HG03139 (cell line): ENCODE results near the gene MYO3A.
"Not testable (repeated sequence)": the region's sequence is repeated elsewhere in the genome, so short reads cannot be mapped to it uniquely, and the experiment has no call there.

Source experiments
- ATAC-seq: cut with Tn5 transposase; IDR thresholded peaks from one replicate; pipeline ENCODE4 v1.9.1; 2021; ENCODE audit not compliant: unreplicated experiment

Gene MYO3A

DNA sequence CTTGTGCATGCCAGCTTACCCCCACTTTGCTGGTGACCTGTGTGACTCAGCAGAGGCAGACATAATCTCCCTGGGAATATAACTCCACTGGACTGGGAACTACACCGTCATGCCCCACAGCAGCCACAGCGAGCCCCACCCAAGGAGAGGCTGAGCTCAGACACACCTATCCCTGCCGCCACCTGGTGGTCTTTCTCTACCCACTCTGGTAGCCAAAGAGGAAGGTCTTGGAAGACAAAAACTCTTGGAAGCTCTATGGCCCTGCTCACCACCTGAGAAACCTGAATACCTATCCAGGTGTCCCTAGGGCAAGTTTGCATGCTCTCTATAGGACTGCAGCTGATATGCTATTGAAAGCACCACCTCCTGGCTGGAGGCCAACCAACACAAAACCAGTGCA lies 48.1 kb downstream of the MYO3A start:
- ATAC-seq, result no peak

DNA sequence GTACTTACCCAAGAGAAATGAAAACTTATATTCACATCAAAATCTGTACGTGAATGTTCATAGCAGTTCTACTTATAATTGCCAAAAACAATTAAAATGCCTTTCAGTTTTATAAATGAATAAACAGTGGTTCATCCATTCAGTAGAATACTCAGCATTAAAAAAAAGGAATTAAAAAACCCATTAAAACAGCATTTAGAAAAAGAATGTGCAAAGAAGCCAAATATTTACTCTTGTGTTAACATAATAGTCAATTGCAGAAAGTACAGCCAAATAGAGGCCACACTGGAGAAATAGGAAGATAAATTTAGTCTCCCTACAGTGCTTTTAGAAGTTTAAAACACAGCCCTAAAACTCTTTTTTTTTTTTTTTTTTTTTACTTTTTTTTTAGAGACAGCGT lies 54.6 kb downstream of the MYO3A start:
- no peak for ATAC-seq

DNA sequence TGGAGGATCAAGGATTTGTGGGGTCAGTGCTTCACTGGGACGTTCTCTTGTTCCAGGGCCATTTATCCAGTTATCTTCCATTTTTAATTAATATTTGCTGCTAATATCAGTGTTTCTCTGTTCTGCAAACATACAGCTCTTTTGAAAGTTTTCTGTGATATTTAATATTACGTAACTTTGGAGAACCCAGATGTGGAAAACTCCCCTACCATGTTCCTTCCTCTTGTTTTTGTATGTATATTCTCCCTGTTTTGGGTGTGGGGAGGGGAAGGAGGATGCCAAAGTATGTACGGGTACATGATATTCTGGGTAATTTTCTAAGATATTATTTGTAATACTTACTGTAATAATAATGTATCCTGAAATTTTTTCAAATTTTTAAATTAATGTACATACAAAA lies 55.9 kb downstream of the MYO3A start:
- ATAC-seq, result no peak

DNA sequence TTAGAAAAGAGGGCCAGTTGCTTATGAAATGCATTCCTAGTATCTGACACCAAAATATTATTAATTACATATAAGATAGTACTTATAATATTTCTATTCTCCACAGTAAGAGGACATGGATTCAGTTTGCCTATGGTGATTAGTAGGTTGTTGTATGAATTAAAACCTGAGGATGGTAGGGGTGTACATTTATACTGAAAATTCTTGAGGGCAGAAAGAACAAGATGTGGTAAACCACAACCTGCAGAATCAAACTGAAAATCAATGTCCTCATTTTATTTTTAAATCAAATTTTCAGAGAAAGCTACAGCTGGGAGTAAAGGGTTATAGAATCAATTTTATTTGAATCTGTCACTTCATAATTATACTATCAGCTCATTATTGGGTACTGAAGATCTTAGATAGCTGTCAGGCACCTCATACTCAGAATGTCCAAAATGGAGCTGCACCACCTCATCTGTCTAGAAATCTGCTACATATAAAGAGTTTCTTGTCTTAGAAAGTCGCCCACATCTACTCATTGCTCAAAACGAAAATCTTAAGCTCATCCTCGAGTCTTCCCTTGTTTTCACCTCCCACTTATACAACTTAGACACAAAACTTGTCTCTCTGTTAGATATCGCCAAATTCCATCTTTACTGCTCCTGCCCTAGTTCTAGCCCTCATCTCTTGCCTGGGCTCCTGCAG lies 65.4 kb downstream of the MYO3A start:
- ATAC-seq, result no peak

DNA sequence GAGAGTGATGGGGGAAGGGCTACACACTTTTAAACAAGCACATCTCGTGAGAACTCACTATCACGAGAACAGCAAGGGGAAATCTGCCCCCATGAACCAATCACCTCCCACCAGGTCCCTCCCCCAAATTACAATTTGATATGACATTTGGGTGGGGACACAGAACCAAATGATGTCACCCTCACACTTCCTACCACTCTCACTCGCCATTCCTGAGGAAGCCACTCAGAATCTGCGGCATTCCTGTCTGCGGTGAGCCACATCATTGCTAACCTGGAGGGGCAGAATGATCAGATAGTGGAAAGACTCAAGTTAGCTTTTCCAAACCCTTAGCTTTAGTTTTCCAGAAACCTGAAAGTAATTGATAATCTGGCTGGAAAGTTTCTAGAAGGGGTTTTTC lies 66.9 kb downstream of the MYO3A start:
- no peak for ATAC-seq

DNA sequence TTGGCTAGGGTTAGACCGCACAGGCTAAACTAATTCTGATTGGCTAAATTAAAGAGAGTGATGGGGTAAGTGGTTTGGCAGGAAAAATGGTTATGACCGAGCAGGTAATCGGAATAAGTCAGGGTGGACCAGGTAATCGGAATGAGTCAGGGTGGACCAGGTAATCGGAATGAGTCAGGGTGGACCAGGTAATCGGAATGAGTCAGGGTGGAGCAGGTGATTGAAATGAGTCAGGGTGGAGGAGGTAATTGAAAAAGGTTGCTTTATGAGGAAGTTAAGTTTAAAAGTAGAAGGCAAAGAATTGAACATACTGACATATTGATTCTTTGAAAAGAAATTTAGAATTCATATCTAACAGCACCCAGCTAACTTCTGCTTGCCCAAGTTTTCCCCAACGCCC lies 68.4 kb downstream of the MYO3A start:
- not testable (repeated sequence) for ATAC-seq

DNA sequence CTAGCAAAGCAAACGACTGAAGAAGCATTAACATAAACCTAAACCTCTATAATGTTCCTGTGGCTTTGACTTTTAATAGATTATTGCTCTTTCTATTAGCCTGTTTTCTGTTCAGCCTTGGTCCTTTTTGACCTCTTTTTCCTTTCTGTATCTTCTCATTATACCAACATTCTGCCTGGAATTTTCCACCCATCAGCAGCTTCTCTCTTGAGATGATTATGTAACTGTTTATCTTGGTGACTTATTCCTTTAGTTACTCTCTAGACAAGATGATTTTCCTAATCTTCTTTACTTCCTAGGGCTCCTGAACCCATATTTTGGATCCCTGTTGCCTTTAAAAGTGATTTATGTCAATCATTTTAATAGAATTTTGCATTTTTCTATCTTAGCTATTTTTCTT lies 81.1 kb downstream of the MYO3A start:
- ATAC-seq, result no peak

DNA sequence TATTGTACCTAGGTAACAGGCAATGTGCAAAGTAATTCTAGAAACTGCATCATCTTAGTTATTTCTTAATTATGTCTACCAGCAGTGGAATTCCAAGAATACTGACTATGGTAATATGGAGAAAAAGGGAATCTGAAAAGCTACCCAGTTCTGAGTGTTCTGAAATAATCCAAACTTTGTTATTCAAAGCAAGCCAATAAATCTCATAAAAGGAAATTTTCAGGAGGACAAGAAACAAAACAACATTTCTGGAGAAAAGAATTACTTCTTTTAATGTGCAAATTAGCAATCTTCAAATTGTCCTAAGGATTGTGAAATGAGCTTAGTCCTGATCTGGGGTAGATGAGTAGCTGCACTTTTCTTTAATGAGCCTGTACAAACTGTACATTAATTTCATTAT lies 88.8 kb downstream of the MYO3A start:
- ATAC-seq, result no peak

DNA sequence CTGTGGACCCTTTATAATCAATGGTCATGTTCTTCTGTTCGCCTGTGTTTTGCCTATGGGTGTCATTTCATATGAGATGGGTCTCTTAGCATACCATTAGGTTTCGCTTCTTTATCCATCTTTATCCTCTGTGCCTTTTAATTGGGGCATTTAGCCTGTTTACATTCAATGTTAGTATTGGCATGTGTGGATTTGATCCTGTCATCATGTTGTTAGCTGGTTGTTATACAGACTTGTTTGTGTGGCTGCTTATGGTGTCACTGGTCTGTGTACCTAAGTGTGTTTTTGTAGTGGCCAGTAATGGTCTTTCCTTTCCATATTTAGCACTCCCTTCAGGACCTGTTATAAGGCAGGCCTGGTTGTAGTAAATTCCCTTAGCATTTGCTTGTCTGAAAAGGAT lies 90.3 kb downstream of the MYO3A start:
- no peak for ATAC-seq

DNA sequence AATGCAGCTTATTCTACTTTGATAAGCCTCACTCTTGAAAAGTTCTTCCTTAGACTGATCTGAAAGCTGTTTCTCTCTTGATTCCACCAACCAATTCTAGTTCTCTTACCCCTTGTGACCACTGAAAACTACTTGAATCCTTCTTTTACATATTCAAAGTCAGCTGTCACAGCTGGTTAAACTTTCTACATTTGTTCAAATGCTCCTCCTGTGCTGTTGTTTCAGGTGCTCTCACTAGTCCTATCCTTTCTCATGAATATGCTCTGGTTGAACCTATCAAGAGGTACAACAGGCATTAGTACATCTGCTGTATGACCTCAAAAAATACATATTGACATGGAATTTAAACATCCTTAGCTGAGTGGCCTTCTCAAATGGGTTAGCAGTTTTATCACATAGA lies 91.5 kb downstream of the MYO3A start:
- no peak for ATAC-seq

DNA sequence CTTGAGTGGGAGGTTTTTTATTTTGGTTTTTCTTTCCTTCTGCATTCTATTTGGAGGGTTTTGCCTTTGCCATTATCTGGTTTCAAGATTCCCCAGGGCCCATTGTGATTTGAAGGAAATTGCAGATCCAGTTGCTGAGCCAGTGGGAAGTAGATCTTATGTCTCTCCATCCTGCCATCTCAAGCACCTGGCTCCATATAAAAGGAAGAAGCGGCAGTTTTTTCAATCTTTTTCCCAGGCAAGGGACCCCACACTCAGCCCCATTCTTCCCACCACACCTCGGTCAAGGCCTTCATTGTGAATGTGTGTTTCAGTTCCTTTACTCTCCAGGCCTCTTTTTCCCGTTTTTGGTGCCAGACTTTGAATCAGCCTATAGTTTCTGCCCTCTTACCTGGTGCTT lies 95.8 kb downstream of the MYO3A start:
- no peak for ATAC-seq

DNA sequence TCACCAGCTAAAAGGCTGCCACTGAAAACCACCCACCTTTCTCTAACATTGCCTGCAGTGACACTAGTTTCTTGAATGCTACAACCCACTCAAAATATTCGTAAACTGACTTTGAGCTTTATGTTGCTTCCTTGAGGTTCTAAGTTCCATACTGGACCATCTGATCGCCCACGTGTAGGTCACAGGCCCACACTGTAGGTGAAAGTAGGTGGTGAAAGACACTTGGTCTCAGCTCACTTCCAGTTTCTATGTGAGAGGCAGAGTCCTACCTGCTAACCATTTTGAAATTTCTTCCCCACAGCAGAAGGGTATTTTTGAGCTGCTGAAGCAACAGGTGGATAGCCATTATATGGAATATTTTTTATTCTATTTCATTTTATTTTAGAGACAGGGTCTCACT lies 97.3 kb downstream of the MYO3A start:
- no peak for ATAC-seq

DNA sequence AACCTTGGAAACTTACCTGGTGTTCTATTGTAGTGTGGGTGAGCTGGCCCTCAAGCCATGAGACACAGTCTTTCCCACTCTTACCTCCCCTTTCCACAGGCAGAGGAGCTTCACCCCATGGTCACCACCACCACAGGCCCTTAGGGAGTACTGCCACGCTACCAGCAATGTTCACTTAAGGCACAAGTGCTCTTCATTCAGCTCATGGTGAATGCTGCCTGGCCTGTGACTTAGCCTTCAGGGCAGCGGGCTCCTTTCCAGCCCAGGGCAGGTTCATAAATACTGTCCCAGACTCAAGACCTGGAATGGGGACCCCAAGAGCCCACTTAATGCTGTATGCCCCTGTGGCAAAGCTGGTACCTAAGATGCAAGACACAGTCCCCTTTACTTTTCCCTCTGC lies 109.4 kb downstream of the MYO3A start:
- ATAC-seq, result no peak

DNA sequence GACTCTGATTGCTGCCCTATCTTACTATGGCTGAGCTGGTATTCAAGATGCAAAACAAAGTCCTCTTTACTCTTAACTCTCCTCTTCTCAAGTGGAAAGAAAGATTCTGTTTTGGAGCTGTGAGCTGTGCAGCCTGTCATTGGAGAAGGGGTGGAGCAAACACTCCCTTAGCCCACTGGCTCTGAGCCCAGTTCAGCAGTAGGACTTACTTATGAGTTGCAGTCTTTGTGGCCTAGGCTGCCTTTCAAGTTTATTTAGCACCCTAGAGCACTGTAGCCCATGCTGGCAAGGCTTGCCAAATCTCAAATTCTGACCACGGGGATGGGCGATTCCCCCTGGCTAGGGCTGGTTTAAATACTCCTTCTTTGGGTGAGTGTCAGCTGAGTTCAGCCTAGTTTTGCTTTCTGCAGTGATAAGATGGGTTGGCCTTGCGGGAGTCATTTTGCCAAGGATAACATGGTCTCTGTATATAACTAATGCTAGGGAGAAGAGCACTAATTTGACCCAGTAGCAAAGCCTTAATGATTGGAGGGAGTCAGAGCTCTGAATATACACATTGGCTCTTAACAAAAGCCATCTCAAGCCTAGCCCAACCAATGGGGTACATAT lies 110.2 kb downstream of the MYO3A start:
- ATAC-seq, result no peak

DNA sequence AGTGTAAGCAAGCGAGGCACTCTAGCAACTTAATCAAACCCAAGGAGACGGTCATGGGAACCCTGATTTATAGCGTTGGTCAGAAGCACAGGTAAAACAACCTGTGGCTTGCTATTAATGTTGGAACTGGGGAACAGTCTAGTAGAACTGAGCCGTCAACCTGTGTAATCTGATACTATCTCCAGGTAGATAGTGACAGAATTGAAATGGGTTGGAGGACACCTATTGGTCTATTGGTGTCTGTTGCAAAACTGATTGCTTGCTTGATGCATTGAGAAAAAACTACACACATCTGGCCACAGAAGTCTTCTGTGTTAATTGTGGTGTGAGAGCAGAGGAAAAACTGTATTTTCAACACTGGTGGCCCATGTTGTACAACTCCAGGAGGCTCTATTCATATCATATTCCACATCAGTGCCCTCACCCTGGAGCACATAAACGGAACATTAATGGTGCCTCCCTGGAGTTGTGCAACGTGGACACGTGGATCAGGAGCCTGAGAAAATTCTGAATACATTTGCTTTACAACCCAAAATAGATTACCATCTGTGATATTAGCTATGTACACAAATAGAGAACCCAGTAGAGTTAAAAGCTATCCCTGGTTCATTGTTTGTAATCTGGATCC lies 112.2 kb downstream of the MYO3A start:
- no peak for ATAC-seq

DNA sequence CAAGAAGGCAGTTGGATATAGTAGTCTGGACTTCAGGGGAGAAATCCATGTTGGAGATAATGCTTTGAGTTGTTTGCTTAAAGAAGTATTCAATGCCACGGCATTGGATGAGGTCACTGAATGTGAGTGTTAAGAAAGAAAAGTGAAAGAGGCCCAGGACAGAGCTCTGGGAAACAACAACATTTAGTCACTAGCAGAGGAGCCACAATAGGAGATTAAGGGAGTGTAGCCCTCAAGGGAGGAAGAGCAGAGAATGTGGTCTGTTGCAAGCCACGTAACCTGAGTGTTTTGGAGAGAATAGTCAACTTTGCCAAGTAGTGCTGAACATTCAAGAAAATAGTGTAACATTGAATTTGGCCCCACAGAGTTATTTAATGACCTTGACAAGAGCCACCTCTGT lies 114.7 kb downstream of the MYO3A start:
- ATAC-seq, result no peak

DNA sequence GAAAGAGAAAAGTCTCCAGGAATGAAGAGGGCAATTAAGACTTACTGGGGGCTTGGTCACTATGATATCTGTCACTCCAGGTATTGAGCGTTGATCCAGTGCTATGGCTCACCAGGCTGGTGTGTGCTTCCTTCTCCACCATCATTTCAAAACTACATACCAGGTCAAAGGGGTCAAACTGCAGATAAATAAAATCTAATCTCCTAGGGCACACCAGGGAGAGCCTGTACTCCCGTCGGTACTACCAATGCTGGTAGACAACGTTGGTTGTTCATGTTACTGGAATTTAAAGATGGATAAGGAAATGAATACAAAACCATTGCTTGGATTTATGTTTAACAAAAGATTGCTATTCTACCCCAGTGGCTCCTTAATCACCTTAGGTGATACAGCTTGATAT lies 118.3 kb downstream of the MYO3A start:
- ATAC-seq, result no peak

DNA sequence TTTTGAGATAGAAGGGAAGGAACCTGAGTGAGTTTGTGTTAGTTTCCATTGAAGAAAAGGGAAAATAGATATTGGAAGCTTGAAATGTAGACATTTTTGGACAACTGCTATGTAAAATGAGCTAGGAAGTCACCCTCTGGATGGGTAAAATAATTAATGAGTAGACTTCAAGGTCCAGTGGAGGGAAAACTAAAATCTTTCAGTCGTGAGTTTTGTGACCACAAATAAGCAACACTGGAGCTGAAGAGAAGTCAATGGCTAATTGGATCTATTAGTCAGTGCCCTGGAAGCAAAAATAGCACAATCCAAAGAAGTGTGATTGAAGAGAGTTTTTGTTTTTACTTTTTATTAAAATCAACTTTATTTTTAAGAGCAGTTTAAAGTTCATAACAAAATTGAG lies 123.4 kb downstream of the MYO3A start:
- no peak for ATAC-seq

DNA sequence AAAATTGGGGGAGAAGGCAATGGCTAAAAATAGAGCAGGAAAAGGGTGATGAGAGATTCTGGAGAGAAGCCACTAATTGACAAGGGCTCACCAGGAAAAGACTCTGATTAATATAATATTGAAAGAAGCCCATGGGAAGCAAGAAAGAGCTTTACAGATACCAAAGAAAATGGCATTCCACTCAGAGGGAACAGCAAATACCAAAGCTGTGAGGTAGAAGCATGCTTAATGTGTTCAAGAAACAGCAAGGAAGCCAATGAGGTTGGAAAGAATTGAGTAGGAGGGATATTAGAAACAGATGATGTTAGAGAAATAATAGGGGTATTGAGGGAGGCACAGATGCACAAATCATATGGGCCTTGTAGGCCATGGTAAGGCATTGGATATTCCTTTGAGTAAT lies 130.1 kb downstream of the MYO3A start:
- ATAC-seq, result no peak

DNA sequence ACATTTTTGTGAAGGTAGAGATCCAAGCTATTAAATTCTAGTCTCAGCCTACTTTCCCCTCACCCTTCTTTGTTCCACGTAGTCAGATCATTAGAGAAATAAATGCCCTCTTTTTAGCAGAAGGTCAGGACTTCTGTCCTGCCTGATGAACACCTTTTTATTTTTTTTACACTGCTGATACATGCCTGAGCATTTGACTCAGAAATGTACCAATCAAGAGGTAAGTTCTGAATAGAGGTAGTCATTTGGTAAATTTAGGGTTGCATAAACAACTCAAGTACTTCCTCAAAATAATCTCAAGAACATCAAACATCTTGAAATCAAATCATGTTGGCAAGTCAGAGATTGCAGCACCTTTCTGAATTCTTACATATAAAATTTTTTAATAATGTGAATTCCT lies 133.7 kb downstream of the MYO3A start:
- ATAC-seq, result no peak

DNA sequence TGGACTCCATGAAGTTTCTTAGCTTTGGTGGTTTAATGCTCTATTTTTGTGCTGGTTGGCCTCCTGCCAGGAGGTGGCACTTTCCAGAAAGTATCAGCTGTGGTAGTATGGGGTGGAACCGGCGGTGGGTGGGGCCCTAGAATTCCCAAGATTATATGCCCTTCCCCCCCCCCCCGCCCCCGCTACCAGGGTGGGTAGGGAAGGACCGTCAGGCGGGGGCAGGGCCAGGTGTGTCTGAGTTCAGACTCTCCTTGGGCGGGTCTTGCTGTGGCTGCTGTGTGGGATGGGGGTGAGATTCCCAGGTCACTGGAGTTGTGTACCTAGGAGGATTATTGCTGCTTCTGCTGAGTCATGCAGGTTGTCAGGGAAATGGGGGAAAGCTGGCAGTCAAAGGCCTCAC lies 146.9 kb downstream of the MYO3A start:
- not testable (repeated sequence) for ATAC-seq

DNA sequence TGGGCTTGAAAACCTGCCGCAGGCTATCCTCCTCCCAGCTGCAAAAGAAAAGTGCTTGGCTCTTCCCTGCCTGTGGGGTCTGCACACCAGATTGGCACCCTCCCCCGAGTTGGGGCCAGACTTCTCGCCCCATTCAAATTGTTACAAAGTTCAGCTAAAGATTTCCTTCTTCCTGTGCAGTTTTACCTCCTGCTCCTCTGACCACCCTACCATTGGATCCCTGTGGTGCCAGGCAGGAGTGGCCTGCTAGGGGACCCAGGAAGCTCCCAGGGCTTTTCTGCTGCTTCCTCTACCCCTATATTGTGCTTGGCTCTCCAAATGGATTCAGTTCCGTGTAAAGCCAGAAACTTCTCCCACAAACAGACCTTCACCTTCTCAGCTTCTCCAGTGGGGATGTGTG lies 147.4 kb downstream of the MYO3A start:
- no peak for ATAC-seq

DNA sequence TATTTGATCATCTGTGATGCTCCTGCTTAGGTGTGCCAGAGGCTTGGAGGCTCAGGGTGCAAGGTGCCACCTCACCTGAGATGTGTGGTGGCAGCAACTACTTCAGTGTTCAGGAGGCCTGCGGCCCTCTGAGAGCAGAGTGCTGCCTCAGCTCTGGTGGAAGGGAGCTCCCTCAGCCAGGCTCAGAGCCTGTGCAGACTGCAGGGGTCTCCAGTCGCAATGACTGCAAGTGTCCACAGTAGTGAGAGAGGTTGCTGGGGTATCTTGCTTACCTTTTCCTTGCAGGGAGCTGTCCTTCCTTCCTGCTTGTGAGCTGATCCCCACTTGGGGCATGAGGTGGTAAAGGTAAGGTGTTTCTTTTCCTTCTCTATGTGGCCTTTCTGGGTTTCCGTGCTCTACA lies 151.5 kb downstream of the MYO3A start:
- no peak for ATAC-seq
